NOMO-1 treated with DMSO at 0.1 percent for 48 hours (cell line): Measurements from ENCODE around the gene MSL1.

ENCODE experiments used
- DNase-seq: peaks from one replicate; lab custom pipeline; 2025; ENCODE audit not compliant: unreplicated experiment; lab: John Stamatoyannopoulos, UW

The MSL1 gene

DNA sequence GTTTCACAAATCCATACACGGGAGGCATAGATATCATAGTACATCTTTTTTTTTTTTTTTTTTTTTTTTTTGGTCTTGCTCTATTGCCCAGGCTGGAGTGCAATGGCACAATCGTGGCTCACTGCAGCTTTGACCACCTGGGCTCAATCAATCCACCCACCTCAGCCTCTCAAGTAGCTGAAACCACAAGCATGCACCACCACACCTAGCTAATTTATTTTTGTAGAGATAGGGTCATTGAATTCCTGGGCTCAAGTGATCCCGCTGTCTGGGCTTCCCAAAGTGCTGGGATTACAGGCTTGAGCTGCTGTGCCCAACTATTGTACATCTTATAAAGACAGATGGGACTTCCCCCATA is 52.0 kb downstream of the MSL1 start:
- no peak for DNase-seq

DNA sequence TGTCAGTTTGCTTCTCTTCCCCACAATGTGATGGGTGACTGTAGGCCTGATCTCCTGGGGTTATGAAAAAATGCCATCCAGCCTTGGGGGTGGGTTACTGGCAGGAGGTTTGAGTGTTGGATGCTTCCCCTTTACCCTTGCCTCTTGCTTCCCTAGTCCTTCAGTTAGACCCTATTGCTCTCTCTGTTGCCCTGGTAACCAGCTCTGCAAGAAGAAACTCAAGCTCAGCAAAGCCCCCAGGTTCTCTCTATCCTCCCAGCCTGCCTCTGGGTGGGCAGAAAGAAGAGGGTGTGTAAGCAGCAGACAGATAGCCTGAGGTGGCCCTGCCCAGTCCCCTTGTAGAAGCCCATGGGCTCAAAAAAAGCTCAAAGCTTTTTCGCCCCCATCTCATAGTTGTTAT is 52.7 kb downstream of the MSL1 start:
- DNase-seq = no peak

DNA sequence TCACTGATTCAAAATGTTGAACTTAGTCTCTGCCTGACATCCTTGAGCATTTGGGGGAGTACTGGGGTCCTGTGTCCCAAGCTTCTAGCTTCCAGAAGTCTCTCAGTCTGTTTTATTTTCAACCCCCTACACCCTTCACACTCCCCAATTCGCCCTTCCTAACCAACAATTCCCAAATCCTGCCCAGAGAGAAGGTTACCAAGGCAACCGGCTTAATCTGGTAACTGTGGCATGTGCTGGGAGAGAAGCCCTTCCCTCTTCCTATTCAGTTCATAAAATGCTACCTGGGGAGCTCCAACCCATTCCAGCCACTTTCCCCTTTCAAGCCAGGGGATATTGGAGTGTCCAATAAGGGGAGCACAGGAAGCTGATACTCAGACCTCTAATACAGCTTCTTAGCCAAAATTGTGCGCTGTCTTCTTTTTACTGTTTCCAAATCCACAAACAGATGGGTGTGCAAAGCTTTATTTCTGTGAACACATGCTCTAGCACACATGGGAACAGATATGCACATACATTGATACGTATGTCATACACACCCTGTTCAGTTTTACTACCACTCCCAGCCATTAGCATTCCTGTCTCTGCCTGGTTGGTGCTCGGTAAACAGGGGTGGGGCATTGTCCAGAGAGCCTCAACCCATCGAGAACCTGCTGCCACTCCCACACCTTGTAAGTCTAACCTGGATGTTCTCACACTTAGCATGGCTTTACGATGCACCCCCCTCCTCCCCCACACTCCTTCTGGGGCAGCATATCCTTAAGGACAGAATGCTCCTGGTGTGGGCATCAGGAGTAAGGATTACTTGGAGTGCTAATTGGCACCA is 54.4 kb downstream of the MSL1 start:
- DNase-seq = no peak

DNA sequence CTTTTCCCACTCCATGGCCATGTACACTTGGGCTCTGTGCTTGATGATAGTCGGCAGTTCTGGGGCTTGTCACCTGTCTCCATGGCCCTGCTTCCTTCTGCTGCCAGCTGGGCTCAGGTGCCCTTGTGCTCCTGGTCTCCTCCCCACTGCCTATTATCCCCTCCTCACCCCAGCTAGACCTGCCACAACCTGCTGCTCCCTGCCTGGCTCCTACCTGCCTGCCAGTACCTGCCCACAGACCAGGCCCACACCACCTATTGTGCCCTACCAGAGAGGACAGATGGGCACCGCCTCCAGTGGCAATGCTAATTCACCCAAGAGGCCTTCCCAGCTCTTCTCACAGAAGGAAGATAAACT is 55.0 kb downstream of the MSL1 start:
- no peak for DNase-seq

DNA sequence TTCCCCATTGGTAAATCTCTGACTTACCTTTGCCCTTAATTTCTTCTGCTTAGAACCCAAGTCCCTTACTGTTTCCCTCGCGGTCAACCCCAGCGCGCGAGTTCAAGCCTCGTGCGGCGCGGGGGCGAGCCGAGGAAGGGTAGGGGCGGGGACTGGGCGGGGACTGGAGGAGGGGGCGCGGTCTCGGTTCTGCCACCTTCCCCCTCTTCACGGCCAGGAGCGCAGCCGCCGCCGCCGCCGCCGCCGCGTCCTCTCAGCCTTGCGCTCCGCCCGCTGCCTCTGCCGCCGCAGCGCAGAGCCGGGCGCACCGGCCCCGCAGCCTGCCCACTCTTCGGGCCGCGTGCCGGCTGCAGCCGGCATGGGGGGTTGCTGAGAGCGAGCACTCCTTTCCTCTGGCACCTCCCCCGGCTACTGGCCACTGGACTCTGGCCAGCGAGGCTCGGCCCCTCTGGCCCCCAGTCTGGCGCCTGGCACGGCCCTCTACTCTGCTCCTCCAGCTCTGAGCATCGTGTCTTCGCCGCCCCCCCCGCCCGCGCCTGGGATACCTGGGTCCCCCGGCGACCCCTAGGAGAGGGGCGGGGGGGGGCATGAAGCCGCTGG is 55.6 kb downstream of the MSL1 start, which contains the start of gene RAPGEFL1:
Gene RAPGEFL1, plus strand, starts transcription at position 196 of the 600 bp plus-strand sequence. Its CDS starts 392 bp downstream, at position 588.
- DNase-seq = no peak

DNA sequence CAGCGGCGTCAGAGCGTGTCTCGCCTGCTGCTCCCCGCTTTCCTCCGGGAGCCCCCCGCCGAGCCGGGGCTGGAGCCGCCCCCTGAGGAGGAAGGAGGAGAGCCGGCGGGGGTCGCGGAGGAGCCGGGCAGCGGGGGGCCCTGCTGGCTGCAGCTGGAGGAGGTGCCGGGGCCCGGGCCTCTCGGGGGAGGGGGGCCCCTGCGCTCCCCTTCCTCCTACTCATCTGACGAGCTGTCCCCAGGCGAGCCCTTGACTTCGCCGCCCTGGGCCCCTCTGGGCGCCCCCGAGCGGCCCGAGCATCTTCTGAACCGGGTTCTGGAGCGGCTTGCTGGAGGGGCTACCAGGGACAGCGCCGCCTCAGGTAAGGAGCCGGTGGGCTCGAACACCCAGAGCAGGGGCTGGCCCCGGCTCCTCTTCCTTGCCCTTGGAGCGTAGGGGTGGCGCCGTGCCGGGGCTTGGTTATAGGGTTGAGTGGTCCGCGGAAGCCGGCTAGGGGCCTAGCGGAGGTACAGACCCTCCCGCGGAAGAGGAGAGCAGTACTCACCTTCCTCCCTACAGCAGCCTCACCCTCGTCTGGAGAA is 56.3 kb downstream of the MSL1 start:
- no peak for DNase-seq

DNA sequence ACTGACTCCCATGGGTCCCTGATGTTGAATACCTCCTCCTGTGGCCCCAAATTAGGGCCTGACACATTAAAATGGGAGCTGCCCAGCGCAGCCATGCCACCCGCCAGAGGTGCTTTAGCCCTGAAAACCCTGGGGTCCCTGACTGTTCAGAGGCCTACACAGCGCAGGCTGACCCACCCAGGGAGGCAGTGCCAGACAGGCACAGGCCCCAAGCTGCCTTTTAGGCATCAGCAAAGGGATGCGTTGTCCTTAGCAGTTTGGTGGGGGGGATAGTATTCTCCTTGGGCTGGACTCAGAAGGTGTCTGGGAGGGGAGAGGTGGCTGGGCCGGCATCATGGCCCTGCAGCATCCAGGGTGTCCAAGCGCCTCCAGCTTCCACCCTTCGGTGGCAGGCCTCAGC is 56.9 kb downstream of the MSL1 start:
- DNase-seq = no peak

DNA sequence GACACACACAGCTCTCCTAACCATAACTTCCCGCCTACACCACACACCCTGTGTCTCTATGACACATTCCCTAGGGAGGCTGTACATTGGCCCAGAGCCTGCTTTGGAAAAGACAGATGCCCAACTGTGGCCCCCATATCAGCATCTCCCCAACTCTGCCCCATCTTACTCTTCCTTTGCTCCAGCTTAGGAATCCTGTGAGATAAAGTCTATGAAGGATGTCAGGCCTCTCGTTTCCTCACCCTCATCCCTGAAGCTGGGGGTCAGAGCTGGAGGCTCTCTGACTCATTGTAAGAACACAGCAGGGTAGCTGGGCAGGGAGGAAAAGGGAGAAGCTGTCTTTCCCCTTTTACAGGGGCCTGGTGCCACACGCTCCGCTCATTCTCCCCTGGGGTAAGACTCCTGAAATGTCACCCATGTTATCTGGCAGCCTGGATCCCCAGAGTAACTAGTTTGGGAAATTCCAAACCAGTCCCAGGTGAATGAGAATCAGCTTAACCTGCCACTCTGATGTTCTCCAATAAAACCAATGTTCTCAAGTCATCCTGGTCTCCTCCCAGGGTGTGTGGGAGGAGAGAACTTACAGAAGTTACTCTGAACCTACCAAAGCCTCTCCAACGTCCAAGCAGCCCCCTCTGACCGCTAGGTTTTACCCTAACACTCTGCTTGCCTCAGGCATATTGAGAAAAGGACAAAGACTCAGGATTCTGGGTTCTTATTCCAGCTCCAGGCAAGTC is 58.3 kb downstream of the MSL1 start:
- no peak for DNase-seq

DNA sequence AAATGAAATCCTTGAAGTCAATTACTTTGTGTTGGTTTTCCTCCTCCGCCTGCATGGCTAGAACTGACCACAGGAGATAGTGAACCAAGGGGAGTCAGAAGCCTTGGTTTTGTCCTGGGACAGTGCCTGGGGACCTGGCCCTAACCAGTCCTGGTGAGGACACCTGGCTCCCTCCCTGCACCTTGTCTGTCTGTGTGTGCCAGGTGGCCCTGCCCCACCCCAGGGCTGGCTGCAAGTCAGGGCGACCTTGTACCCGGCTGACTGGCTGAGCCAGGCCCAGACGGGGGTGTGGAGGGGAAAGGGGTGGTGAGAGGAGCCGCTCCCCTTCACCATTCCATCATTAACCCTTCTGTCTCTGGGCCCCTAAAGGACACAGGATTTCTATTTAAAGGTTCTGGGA is 58.9 kb downstream of the MSL1 start:
- no peak for DNase-seq

DNA sequence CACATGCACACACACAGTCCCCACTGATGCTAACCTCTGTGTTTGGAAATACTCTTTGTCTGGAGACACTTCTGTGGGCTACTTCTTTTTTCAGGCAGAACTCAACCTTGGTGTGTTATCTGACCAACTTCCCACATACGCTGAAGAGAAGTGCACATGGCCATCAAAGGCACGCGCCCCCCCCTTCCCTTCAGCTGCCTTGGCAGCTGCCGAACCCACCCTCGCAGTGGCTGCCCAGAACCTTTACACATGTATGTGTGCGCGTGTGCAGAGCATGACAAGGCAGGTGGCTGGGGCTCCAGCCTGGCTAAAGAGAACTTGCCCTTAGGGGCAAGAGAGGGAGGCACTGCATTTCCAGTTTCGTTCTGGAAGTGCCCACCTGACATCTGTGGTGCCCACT is 59.4 kb downstream of the MSL1 start:
- no peak for DNase-seq

DNA sequence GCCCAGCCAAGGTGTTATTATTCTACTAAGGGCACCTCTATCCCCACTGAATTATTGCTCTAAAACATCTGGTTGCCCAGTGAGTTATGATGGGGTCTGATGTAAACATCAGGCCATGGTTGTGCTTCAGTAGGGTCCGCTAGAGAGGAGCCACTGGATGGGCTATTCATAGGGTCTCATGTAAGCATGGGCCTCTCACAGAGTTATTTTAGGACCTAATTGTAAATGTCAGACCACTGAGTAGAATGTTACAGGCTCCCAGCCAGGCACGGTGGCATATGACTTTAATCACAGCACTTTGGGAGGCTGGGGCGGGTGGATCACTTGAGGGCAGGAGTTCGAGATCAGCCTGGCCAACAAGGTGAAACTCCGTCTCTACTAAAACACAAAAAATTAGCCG is 60.8 kb downstream of the MSL1 start:
- DNase-seq = no peak
